Panc1 (cell line): ENCODE measurements around the gene TRAPPC12. TPM values are rescaled to one million over a fixed set of nuclear protein-coding genes. Genes with fewer than 3 reads are reported as not detected.

Source experiments
- ATAC-seq: fragments of 200-7000 bp; cut with Tn5 transposase; 2 replicates; pipeline ENCODE4 v1.9.1; 2020; ENCODE audit warnings: mild to moderate bottlenecking, moderate library complexity
- BruUV-seq: library from RNA; stranded (reverse); fragments of 400-500 nt; replicated peaks from 2 replicates; lab custom pipeline; 2021; lab: Mats Ljungman, UMichigan
- CTCF ChIA-PET: fragments of 300-600 bp; sonication (Branson Sonifier 250); formaldehyde crosslinking; loops from one replicate; lab custom pipeline; 2022; ENCODE audit warnings: antibody characterized with exemption; lab: Charles Lee
- POLR2A ChIA-PET: fragments of 300-600 bp; sonication (Branson Sonifier 250); formaldehyde crosslinking; loops from one replicate; lab custom pipeline; 2022; ENCODE audit warnings: antibody characterized with exemption; lab: Charles Lee
- DNase-seq: peaks from one replicate; pipeline ENCODE4 v3.0.0-alpha.2; 2010; ENCODE audit warnings: low read depth, low spot score
- H3K27ac ChIP-seq: 2 replicates; pipeline ENCODE4 v1.5.1; 2011; ENCODE audit warnings: mild to moderate bottlenecking, low read length, inconsistent platforms
- H3K27me3 ChIP-seq: fragments of 200-500 bp; sonication (Bioruptor generic); 2 replicates; pipeline ENCODE4 v1.6.0; 2014; ENCODE audit warnings: low read length, inconsistent platforms; ENCODE audit not compliant: control insufficient read depth, insufficient read depth
- H3K36me3 ChIP-seq: fragments of 200-500 bp; sonication (Bioruptor generic); 2 replicates; pipeline ENCODE4 v1.5.1; 2014; ENCODE audit warnings: inconsistent platforms, mild to moderate bottlenecking, low read length, moderate library complexity; ENCODE audit not compliant: control insufficient read depth, insufficient read depth
- H3K4me1 ChIP-seq: 2 replicates; pipeline ENCODE4 v1.5.1; 2011; ENCODE audit warnings: inconsistent platforms, mild to moderate bottlenecking, low read length, moderate library complexity; ENCODE audit not compliant: control insufficient read depth, insufficient read depth
- H3K4me3 ChIP-seq, 2 experiments: 2 replicates each; pipeline ENCODE4 v1.5.1; 2011 to 2012; ENCODE audit warnings: low read depth in 2 of 2, low read length in 2 of 2, mild to moderate bottlenecking in 2 of 2, inconsistent platforms in 1 of 2, moderate library complexity in 1 of 2
- H3K9me3 ChIP-seq: fragments of 200-500 bp; sonication (Bioruptor generic); 2 replicates; pipeline ENCODE4 v1.5.1; 2014; ENCODE audit warnings: low read depth, mild to moderate bottlenecking, inconsistent platforms, low read length, moderate library complexity; ENCODE audit not compliant: control insufficient read depth, insufficient read depth
- POLR2AphosphoS5 ChIP-seq: IDR thresholded peaks from 2 replicates; pipeline ENCODE4 v1.6.1; 2012; ENCODE audit warnings: mild to moderate bottlenecking, low read depth, low read length, moderate library complexity
- SIN3A ChIP-seq: IDR thresholded peaks from 2 replicates; pipeline ENCODE4 v1.6.1; 2012; ENCODE audit warnings: low read depth, mild to moderate bottlenecking, low read length, moderate library complexity, borderline replicate concordance; ENCODE audit not compliant: insufficient read depth
- TCF7L2 ChIP-seq: IDR thresholded peaks from 2 replicates; pipeline ENCODE4 v1.6.1; 2011; ENCODE audit warnings: mild to moderate bottlenecking, low read depth, low read length, inconsistent platforms
- in situ Hi-C: cut with HindIII; loops from 2 replicates; pipeline ENCODE4 v1.10.0; 2016; ENCODE audit warnings: low sequenced_read_pairs, low pct_unique_long_range_greater_than_20kb
- intact Hi-C: fragments of 100-400 bp; cut with micrococcal nuclease; formaldehyde crosslinking; loops from one replicate; pipeline ENCODE4 v1.10.0; 2022; ENCODE audit not compliant: unreplicated experiment
- total RNA-seq: library from RNA; stranded (reverse); gene quantifications from one replicate; pipeline ENCODE4 v1.2.1, GENCODE V29; 2021; ENCODE audit not compliant: unreplicated experiment
- TF ChIP-seq, protein P1 (sequence below): fragments of 450-650 bp; IDR thresholded peaks from 2 replicates; pipeline ENCODE4 v1.5.1; 2017; ENCODE audit warnings: mild to moderate bottlenecking
- TF ChIP-seq, protein P2 (sequence below), 2 experiments: IDR thresholded peaks; 2 replicates each; pipeline ENCODE4 v1.6.1; 2011 to 2012; ENCODE audit warnings: low read depth in 2 of 2, control low read depth in 1 of 2, low read length in 1 of 2, mild to moderate bottlenecking in 1 of 2, moderate library complexity in 1 of 2; ENCODE audit not compliant: insufficient read depth in 1 of 2

The TRAPPC12 gene
- total RNA-seq, 1 experiment from 2014 or later = 78.7 TPM

DNA sequence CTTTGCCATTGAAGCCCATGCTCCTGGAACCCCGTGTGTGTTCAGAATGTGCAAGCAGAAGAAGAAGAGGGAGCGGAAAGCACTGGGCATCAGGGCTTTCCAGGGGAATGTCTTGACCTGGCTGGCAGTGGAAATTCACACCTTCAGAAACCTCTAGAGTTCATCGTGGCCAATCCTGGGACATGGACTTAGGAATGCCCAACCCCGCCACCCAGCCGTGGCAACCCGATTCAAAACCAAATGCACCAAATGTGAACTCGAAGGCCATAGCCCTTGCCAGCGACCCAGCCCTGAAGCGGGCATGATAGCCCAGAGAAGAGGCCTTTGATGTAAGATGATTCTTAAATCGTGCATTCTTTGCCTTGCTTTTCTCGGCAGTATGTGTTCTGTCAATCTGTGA, 70.4 kb downstream of the TRAPPC12 start:
- CTCF ChIA-PET = no interaction called here
- intact Hi-C loops = no loop called here

DNA sequence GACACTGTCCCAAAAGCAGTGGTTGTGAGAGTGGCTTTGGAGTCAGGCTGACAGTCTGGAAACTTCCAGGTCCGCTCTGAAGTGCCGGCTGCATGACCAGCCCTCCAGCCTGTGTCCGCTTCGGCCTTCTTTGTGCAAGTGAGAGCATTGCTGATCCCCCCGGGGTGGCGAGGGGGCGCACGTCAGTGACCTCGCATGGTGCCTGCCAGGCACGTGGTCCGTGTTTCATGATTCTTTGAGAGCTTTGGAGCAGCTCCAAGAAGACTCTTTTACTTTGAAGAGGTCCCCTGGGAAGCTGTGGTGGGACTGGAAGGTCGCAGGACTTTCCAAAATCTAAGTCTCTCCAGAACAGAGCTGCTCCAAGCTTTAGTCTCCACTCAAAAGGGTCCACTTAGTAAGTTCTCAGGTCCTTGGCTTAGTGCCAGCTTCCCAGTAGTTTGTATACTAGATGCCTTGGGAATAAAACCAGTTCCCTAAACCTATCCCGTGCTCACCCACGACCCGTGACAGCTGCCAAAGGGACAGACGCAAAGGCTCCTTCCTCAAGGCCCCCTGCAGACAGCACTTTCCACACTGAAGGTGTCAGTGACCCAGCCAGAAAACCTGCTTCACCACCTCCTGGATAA, 71.0 kb downstream of the TRAPPC12 start:
- Histone ChIP-seq H3K4me1 (no peaks in the 10 kb centered on the region), H3K27me3 (no peaks in the 10 kb centered on the region), H3K36me3 (no peaks in the 10 kb centered on the region), H3K27ac (no peak overlapping the region), H3K9me3 (no peaks in the 10 kb centered on the region), H3K4me3 (no peak overlapping the region)
- intact Hi-C loops = no loop called here
- no peak for TF ChIP-seq POLR2AphosphoS5
- ChIA-PET POLR2A (no interaction called here), CTCF (no interaction called here)
- BruUV-seq = no TSS peak
- in situ Hi-C loops = no loop called here
- no peak for DNase-seq
- no peak for ATAC-seq

More for the DNA sequence above, 70.4 kb downstream of the TRAPPC12 start:
- no peaks in the 10 kb centered on the region for H3K9me3 ChIP-seq
- DNase-seq = no peak
- H3K4me3 ChIP-seq = no peak overlapping the region
- POLR2A ChIA-PET = no interaction called here
- H3K4me1 ChIP-seq = no peaks in the 10 kb centered on the region
- in situ Hi-C loops = no loop called here
- H3K36me3 ChIP-seq = no peaks in the 10 kb centered on the region
- no TSS peak for BruUV-seq
- TF ChIP-seq POLR2AphosphoS5 = no peak
- TF ChIP-seq, protein P1, sequence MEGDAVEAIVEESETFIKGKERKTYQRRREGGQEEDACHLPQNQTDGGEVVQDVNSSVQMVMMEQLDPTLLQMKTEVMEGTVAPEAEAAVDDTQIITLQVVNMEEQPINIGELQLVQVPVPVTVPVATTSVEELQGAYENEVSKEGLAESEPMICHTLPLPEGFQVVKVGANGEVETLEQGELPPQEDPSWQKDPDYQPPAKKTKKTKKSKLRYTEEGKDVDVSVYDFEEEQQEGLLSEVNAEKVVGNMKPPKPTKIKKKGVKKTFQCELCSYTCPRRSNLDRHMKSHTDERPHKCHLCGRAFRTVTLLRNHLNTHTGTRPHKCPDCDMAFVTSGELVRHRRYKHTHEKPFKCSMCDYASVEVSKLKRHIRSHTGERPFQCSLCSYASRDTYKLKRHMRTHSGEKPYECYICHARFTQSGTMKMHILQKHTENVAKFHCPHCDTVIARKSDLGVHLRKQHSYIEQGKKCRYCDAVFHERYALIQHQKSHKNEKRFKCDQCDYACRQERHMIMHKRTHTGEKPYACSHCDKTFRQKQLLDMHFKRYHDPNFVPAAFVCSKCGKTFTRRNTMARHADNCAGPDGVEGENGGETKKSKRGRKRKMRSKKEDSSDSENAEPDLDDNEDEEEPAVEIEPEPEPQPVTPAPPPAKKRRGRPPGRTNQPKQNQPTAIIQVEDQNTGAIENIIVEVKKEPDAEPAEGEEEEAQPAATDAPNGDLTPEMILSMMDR = no peak
- ATAC-seq = no peak
- no peak overlapping the region for H3K27ac ChIP-seq
- H3K27me3 ChIP-seq = no peaks in the 10 kb centered on the region

DNA sequence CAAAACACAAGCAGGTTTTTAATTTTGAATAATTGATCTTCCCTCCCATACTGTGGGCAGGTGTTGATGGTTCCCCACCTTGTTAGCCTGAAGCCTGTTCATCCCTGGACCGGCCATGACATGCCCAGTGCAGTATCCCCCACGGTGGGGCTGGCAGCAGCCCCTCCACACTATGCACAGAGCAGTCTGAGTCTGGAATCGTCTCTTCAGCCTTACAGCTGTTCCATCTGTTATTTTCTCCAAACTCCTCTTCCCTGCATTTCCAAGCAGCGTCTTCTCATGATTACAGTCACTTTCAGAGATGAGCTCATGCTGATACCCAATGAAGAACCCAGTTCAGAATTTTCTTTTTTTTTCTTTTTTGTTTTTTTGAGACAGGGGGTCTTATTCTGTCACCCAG, 71.7 kb downstream of the TRAPPC12 start:
- intact Hi-C loops = no loop called here
- TF ChIP-seq TCF7L2 (no peak), SIN3A (no peak), POLR2AphosphoS5 (no peak)
- TF ChIP-seq, protein P2, sequence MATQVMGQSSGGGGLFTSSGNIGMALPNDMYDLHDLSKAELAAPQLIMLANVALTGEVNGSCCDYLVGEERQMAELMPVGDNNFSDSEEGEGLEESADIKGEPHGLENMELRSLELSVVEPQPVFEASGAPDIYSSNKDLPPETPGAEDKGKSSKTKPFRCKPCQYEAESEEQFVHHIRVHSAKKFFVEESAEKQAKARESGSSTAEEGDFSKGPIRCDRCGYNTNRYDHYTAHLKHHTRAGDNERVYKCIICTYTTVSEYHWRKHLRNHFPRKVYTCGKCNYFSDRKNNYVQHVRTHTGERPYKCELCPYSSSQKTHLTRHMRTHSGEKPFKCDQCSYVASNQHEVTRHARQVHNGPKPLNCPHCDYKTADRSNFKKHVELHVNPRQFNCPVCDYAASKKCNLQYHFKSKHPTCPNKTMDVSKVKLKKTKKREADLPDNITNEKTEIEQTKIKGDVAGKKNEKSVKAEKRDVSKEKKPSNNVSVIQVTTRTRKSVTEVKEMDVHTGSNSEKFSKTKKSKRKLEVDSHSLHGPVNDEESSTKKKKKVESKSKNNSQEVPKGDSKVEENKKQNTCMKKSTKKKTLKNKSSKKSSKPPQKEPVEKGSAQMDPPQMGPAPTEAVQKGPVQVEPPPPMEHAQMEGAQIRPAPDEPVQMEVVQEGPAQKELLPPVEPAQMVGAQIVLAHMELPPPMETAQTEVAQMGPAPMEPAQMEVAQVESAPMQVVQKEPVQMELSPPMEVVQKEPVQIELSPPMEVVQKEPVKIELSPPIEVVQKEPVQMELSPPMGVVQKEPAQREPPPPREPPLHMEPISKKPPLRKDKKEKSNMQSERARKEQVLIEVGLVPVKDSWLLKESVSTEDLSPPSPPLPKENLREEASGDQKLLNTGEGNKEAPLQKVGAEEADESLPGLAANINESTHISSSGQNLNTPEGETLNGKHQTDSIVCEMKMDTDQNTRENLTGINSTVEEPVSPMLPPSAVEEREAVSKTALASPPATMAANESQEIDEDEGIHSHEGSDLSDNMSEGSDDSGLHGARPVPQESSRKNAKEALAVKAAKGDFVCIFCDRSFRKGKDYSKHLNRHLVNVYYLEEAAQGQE (IDR thresholded peaks at IDR 0.05; ENCODE audit: insufficient read depth in 1 of 2, low read depth in 2 of 2, low read length in 1 of 2) = no peak
- TF ChIP-seq, protein P1 = no peak
- POLR2A ChIA-PET = no interaction called here
- H3K27ac ChIP-seq = no peak overlapping the region
- H3K27me3 ChIP-seq = no peaks in the 10 kb centered on the region
- no peak for DNase-seq
- in situ Hi-C loops = no loop called here
- no peak for ATAC-seq
- H3K36me3 ChIP-seq = no peaks in the 10 kb centered on the region
- BruUV-seq = no TSS peak
- CTCF ChIA-PET = interaction anchor here (0.9 kb wide), 1 partner anchor 12 kb away, joined by 3 read pairs; no protein-coding TSS in a partner anchor
- no peaks in the 10 kb centered on the region for H3K9me3 ChIP-seq
- H3K4me3 ChIP-seq = no peak overlapping the region
- H3K4me1 ChIP-seq = no peaks in the 10 kb centered on the region
